Midbrain (tissue), 1 donor: ENCODE measurements around the gene LGALS3.
"Not testable (repeated sequence)": the region's sequence is repeated elsewhere in the genome, so short reads cannot be mapped to it uniquely, and the experiment has no call there.

Experiments
- DNase-seq: peaks from one replicate; lab custom pipeline; 2025; lab: John Stamatoyannopoulos, UW

Gene LGALS3

DNA sequence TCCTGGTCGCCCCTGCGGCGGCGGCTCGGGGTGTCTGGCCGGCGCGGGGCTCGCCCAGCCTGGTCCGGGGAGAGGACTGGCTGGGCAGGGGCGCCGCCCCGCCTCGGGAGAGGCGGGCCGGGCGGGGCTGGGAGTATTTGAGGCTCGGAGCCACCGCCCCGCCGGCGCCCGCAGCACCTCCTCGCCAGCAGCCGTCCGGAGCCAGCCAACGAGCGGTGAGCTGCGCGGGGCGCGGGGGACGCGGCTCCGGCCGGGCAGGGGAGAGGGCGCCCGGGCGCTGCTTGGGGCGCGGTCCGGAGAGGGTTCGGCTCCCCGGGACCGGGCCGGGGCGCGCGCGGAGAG lies at the start of gene LGALS3:
Gene LGALS3 (plus strand): TSS at position 167 of the 342 bp plus-strand sequence. CDS start 8,122 bp downstream, outside the sequence.
- peak; percentile 25 for DNase-seq

- DNase-seq, result not testable (repeated sequence)
Observed at GRCh38 chr14:55079961-55080360, 49.1 kb upstream of the LGALS3 start.

DNA sequence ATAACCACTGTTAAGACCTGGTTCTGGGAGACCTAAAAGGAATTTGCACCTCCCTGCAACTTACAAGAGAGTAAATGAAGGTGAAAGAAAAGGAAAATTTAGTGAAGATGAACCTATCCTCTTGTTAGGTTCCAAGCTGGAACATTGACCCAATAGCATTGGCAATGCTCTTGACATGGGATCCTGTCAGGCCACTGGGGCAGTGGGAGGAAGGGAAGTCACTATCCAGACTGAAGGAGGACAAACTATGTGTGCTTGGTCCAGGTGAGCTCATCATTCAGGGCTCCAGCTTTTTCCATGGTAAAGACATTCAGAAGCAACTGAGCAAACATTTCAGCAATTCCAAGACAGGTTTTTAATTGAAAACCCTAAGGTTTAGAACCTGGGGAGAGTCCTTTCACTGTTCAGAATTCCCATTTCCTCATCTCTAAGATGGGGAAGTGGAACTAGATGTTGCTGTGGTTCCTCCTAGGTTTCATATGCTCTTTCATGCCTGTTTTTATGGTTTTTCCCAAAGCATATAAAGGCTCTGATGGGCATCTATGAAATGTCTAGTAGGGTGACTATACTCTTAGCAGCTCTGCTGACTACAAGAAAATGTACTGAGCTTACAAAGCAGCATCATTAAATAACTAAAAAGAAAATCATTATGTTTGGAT lies 44.5 kb upstream of the LGALS3 start:
- no peak for DNase-seq

DNA sequence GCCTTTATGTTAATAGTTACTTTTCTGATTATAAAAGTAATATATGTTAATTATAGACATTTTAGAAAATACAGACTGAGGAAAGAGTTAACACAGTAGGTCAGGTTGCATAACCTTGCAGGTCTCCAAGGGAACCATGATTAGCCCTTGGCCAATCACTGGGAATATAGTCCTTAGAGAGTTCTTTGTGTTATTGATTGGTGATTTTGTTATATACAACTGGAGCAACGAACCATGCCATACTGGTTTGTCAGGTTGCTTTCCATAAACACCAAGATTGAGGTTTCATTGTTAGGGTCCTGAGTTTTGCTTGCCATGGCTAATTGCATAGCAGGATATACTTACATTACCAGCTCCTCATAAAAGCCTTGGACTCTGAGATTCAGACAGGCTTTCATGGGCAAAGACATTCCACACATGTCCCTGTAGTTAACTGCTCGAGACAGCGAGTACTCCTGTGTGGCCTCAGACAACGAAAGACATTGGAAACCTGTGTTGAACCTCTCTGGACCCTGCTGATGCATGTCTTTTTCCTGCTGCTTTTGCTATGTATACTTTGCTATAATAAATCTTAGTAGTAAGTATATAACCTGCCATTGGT lies 43.9 kb upstream of the LGALS3 start:
- DNase-seq, result no peak

DNA sequence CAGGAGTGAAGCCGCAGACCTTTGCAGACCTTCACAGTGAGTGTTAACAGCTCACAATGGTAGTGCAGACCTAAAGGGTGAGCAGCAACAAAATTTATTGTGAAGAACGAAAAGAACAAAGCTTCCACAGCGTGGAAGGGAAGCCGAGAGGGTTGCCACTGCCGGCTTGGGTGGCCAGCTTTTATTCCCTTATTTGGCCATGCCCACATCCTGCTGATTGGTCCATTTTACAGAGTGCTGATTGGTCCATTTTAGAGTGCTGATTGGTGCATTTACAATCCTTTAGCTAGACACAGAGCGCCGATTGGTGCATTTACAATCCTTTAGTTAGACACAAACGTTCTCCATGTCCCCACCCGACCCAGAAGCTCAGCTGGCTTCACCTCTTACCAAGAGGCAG lies 42.1 kb upstream of the LGALS3 start:
- DNase-seq, result no peak

GRCh38 chr14:55088356-55088755 lies 40.7 kb upstream of the LGALS3 start:
- DNase-seq, result no peak

DNA sequence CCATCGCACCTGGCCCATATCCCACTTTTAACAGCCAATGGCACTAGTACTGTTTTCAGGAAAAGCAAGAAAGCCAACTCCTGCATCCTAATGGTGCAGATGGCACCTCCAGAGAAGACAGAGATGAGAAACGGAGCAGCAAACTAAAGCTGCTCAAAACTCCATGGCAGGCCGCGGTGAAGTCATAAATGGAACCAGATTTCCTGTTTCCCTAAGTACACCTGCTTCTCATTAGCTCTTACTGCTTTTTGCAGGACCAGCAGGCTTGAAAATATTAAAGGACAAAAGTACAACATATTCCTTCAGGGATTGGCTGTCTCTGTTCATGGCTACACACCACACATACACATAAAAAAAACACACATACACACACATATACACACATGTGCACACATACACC lies 36.7 kb upstream of the LGALS3 start:
- no peak for DNase-seq

- DNase-seq, result no peak
Observed at GRCh38 chr14:55094292-55095157, 34.5 kb upstream of the LGALS3 start.

DNA sequence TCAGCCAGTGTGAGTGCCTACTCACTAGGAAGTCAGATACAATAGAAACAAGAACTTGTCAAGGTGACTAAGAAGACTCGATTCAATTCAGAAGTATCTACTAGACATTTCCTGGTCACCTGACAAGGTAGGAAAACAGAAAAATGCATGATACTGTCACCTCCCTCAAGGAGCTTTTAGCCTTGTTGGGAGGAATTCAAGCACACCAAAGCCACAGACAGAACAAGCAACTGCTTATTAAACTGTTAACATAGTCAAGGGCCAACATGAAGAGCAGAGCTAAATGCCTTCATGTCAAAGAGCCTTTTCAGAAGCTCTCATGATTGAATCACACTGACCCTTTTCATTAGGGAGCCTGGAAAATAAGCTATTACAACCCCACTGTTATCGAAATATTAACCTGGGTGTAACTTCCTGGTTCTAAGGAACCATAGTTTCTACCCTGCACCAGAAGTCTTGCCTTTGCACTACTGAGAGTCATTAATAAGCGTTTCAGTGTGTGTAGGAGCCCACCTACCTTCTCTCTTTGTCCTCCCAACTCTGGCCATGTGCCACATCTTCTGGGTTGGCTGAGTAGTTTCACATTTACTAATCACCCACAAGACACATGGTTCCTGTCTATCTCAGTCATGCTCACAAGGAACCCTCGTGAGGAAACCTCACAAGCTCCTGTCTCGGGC lies 31.0 kb upstream of the LGALS3 start:
- DNase-seq, result peak; percentile 18

DNA sequence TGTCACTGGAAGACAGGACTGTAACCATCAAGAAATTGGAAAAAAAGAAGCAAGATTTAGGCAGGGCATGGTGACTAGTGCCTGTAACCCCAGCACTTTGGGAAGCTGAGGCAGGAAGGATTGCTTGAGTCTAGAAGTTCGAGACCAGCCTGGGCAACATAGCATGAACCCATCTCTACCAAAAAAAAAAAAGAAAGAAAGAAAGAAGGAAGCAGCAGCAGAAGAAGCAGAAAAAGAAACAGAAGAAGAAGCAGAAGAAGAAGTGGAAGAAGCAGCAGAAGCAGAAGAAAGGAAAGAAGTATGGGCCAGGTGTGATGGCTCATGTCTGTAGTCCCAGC lies 30.5 kb upstream of the LGALS3 start:
- no peak for DNase-seq

DNA sequence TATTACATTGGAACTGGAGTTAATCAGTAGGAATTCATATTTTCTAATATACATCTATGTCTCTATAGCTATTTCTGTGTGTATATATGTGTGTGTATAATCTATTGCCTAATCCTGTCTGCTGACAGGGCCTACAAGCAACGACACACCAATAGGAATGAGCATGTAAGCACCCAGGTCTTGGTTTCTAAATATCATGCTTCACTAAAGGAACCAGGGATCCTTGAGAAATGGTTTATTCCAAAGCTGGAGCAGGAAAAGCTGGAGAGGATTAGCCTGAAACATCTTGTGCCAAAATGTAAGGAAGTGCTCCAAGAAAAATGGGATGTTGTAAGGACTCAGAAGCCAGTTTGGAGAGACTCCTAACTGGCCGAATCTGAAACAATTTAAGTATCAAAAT lies 29.3 kb upstream of the LGALS3 start:
- DNase-seq, result no peak

GRCh38 chr14:55101698-55102097 lies 27.4 kb upstream of the LGALS3 start:
- DNase-seq, result no peak

- peak; percentile 69 for DNase-seq
Observed at GRCh38 chr14:55102141-55102621, 26.9 kb upstream of the LGALS3 start.

DNA sequence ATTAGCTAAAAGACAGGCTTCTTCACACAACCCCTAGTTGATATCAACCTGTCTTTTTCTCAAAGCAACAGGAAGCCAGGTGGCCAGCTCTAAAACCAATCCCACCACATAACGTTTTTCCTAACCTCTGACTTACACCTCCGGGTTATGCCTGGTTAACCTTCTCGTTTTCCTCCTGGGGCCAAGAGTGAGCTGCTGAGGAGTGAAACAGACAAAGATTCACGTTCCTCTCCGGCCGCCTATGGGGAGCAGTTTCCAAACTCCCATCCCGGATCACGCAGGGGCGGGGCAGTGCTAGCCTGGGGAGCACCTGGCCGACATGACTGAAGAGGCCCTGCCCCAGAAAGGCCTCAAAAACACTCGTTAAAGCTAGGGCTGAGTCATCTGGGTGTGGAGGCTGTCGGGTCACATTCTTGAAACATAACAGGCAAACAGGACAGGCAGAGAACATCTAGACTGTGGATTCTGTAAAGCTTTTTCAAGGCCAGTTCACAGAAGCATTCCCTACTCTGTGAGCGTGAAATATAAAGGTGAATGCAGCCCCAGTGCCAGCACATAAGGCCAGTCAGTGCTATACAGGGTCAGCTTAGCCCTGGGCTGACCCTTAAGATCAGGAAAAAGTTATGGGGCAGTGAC lies 25.9 kb upstream of the LGALS3 start:
- DNase-seq, result no peak

- no peak for DNase-seq
Observed at GRCh38 chr14:55103971-55104954, 24.8 kb upstream of the LGALS3 start.

- no peak for DNase-seq
Observed at GRCh38 chr14:55105991-55106390, 23.1 kb upstream of the LGALS3 start.

DNA sequence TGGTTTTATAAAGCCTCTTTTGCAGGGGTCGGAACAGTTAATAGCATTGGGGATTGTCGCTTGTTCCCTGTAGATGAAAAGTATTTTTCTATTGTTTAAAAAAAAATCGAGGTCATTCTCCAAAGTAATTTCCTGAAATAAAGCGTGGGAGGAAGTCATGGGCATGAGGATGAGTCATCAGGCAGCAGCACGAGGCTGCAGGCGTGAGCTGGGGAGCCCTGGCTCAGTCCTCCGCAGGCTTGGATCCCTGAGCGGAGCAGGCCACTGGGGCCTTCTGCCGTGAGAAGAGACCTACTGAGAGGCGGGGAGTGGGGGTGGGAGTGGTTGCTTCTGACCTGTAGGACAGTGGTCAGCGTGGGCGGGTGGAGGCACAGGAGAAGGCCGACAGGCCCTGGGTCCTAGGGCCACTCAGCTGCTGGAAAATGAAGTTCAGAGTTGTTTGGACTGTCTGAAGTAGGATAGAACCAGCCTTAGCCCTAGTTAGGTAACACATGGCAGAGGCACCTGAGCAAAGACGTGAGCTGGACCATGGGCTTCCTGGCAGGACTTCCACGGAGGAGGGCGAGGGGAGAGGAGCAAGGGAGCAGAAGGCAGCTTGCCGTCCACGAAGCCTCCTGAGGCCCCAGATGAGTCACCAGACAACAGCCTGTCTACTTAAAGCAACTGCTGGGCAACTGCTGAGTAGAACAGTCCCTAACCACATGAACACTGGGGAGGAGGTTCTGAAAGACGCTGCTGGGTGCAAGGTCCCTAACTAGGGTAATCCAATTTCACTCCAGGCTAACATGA lies 21.1 kb upstream of the LGALS3 start:
- DNase-seq, result no peak

DNA sequence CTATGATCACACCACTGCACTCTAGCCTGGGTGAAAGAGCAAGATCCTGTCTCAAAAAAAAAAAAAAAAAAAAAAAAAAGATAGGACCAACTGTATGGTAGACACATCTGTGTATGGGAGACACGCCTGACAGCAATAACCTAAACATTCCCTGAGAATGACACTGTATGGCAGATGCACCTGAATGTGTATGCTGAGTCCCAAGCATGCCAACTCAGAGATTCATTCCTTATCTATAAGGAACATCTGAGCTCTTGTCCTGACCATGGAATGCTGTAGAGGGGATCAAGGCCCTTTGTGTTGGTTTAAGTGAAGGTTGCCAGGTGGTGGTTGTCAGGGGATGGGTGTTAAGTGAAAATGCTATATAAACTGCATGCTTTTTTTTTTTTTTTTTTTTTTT lies 19.2 kb upstream of the LGALS3 start:
- no peak for DNase-seq

DNA sequence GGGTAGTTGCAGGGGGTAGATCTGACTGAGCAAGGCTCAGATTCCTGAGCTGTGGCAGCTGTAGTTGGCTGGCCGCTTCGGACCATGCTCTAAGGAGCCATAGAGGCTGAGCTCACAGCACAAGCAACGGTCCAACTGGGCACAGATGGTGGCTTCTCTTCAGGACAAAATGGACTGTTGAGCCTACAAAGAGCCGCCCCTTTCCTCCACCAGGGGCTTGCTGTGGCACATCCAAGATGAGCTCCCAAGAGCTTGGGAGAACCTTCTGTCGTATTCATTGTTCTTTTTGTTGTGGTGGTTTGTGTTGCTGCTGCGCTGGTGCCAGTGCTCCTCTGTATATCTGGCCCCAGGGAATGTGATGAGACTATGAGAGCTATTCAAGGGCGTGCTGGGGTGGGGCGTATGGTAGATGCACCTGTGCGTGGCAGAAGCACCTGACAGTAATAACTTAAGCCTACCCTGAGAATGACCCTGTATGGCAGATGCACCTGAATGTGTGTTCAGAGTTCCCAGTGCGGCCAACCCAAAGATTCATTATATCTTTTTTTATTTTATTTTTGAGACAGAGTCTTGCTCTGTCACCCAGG lies 17.8 kb upstream of the LGALS3 start:
- no peak for DNase-seq

DNA sequence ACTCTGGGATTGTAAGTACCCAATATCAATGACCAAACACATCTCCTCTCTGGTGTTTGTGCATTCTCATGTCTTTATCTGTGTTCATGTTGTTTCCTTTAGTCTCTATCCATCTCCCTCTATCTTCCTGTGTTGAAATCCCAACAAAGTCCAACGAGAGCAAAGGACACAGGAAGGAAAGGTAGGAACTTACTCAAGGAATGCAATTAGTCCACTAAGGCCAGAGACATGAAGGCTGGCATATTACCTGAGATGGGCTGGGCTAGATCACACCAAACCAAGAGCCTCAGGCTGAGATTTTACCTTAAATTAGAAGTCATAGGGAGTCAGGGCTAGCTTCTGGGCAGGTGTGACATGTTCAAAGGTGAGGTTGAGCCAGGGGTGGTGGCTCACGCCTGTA lies 14.3 kb upstream of the LGALS3 start:
- DNase-seq, result no peak
